ENCODE data around the gene HOXD9.

DNA sequence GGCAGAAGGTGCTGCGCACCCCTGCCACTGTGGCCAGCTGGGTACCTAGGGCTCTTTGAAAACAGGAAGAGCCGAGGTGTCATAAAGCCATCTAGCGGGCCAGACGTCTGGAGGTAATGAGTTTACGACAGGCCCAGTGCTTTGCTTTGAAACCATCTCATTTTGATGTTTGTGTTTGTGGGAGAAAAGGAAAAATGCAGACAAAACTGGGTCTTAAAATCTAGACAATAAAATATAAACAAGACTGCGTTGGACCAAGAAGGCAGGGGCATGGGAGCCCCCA, 3.2 kb downstream of the HOXD9 start:
- TF ChIP-seq, protein P1, sequence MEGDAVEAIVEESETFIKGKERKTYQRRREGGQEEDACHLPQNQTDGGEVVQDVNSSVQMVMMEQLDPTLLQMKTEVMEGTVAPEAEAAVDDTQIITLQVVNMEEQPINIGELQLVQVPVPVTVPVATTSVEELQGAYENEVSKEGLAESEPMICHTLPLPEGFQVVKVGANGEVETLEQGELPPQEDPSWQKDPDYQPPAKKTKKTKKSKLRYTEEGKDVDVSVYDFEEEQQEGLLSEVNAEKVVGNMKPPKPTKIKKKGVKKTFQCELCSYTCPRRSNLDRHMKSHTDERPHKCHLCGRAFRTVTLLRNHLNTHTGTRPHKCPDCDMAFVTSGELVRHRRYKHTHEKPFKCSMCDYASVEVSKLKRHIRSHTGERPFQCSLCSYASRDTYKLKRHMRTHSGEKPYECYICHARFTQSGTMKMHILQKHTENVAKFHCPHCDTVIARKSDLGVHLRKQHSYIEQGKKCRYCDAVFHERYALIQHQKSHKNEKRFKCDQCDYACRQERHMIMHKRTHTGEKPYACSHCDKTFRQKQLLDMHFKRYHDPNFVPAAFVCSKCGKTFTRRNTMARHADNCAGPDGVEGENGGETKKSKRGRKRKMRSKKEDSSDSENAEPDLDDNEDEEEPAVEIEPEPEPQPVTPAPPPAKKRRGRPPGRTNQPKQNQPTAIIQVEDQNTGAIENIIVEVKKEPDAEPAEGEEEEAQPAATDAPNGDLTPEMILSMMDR (IDR thresholded peaks at IDR 0.05; ENCODE audit: low read depth, low read length), result no peak
- TF ChIP-seq EZH2phosphoT487 (IDR thresholded peaks at IDR 0.05; ENCODE audit: low read depth), result no peak
